Lower lobe of right lung (tissue), 2 donors: ENCODE measurements around the gene HSD11B1L. TPM values are rescaled to one million over a fixed set of nuclear protein-coding genes. Genes with fewer than 3 reads are reported as not detected.

Experiments
- ATAC-seq, 2 donors: fragments of 200-7000 bp; cut with Tn5 transposase; one replicate each; pipeline ENCODE4 v1.9.1; 2020 to 2022; ENCODE audit warnings: mild to moderate bottlenecking in 2 of 2, moderate library complexity in 2 of 2
- DNase-seq: peaks from one replicate; pipeline ENCODE4 v3.0.0-alpha.2; 2020
- H3K27ac ChIP-seq: fragments of 200-600 bp; one replicate; pipeline ENCODE4 v1.8.0; 2022
- H3K27me3 ChIP-seq: fragments of 200-600 bp; one replicate; pipeline ENCODE4 v1.8.0; 2022; ENCODE audit warnings: low read depth
- H3K36me3 ChIP-seq: fragments of 200-600 bp; one replicate; pipeline ENCODE4 v1.8.0; 2022; ENCODE audit warnings: mild to moderate bottlenecking
- H3K4me1 ChIP-seq: fragments of 200-600 bp; one replicate; pipeline ENCODE4 v1.8.0; 2022
- H3K4me3 ChIP-seq: fragments of 200-600 bp; one replicate; pipeline ENCODE4 v1.8.0; 2022; ENCODE audit warnings: mild to moderate bottlenecking
- H3K9me3 ChIP-seq: fragments of 200-600 bp; one replicate; pipeline ENCODE4 v1.8.0; 2022
- intact Hi-C: fragments of 100-400 bp; cut with DNase I; formaldehyde crosslinking; loops from one replicate; pipeline ENCODE4 v1.11.0; 2022
- total RNA-seq: library from RNA; stranded (reverse); fragmentation: NEBNext Ultra II Directional; extraction: Animal tissue kit (Norgen Biotek cat#: 25700); gene quantifications from one replicate; pipeline ENCODE4 v1.2.1, GENCODE V29; 2021
- TF ChIP-seq, protein P1 (sequence below): fragments of 200-600 bp; IDR thresholded peaks from one replicate; pipeline ENCODE4 v1.8.0; 2022; ENCODE audit warnings: antibody characterized with exemption, mild to moderate bottlenecking
- donor health status: DM: no; HTN: yes; CAD: no; lungs with severe emphysema.

Gene HSD11B1L
- total RNA-seq, 1 donor from 2014 or later: 8.6 TPM

DNA sequence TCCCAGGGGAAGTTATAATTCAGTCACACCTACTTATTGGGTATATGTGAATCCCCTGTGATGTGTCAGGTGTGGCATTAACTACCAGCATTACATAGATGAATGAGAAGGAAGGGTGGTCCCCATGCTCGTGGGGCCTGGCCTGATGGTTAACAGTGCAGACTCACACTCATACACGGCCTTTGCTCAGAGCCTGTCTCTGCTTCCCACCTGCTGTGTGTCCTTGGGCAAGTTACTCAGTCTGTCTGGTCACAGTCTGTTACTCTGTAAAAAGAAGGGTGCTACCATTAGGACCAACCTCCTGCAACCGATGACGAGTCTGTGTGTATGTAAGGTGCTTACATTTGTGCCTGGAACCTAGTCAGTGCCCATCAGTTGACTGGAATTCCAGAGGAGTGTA is 34.1 kb upstream of the HSD11B1L start:
- peak in 1 of 2 donors; percentile 9 for ATAC-seq

DNA sequence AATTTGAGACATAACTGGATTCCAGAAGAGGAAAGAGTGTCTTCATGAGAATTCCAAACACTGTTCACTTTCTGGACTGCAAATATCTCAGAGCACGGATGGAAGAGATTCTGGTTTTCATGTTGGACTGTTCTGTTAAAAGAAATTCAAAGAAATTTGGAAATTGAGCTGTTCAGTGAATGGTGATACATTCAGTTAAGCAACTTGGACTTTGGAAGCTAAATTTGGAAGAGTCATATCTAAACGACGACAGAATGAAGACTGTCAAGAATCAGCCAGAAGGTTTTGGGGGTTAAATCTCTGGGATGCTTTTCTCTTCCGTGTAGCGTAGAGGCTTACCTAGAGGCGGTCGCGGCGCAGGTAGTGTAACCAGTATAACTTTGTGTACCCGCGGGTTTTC is 32.4 kb upstream of the HSD11B1L start:
- Histone ChIP-seq H3K27me3 (no peaks in the 10 kb centered on the region), H3K4me1 (no peaks in the 10 kb centered on the region), H3K9me3 (no peaks in the 10 kb centered on the region), H3K27ac (no peak overlapping the region), H3K4me3 (no peak overlapping the region), H3K36me3 (peaks cover 92% of the 10 kb centered on the region)
- DNase-seq (no peak), ATAC-seq (no peak)
- TF ChIP-seq, protein P1, sequence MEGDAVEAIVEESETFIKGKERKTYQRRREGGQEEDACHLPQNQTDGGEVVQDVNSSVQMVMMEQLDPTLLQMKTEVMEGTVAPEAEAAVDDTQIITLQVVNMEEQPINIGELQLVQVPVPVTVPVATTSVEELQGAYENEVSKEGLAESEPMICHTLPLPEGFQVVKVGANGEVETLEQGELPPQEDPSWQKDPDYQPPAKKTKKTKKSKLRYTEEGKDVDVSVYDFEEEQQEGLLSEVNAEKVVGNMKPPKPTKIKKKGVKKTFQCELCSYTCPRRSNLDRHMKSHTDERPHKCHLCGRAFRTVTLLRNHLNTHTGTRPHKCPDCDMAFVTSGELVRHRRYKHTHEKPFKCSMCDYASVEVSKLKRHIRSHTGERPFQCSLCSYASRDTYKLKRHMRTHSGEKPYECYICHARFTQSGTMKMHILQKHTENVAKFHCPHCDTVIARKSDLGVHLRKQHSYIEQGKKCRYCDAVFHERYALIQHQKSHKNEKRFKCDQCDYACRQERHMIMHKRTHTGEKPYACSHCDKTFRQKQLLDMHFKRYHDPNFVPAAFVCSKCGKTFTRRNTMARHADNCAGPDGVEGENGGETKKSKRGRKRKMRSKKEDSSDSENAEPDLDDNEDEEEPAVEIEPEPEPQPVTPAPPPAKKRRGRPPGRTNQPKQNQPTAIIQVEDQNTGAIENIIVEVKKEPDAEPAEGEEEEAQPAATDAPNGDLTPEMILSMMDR: no peak
- intact Hi-C loops: no loop called here

More for the DNA sequence above, 34.1 kb upstream of the HSD11B1L start:
- Histone ChIP-seq H3K4me3 (no peak overlapping the region), H3K36me3 (peaks cover 92% of the 10 kb centered on the region), H3K4me1 (no peaks in the 10 kb centered on the region), H3K27ac (no peak overlapping the region), H3K9me3 (no peaks in the 10 kb centered on the region), H3K27me3 (no peaks in the 10 kb centered on the region)
- intact Hi-C loops: no loop called here
- no peak for DNase-seq
- TF ChIP-seq, protein P1: no peak

DNA sequence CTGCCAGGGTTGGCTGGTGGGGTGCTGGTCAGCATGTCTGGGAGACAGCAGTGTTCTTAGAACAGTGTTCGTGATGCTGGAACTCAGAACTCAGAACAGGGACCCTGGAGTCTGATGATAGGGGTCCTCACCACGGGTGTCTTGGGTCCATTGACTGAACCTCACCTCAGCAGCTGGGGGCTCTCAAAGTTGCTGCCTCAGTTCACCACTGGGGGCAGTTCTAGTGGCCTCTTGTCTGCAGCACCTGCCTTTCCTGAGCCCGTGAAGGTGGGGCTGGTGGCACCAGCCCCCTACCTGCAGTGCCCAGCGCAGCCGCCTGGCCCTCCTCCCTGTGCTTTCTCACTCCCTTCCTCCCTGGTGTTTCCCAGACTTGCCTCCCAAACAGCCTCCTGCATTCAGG is 29.5 kb upstream of the HSD11B1L start:
- peak; percentile 20 for DNase-seq

DNA sequence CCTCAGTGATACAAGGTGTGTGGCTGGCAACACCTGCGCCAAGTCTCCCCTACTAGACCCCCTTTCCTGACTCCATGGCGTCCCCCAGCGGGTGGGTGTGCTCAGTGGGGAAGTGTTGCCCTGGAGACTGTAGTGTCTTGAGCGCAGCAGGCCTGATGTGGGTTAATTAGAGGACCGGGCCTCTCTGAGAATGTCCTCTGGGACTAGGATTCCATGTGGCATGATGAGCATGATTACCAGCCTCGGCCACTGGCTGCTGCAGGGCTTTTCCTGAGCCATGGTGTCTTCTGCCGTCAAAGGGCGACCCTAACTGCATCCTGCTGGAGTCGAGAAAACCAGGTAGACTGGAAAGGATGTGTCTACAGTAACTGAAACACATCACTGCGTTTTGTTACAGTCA is 28.6 kb upstream of the HSD11B1L start:
- ATAC-seq: no peak

More for the DNA sequence above, 29.5 kb upstream of the HSD11B1L start:
- no peaks in the 10 kb centered on the region for H3K9me3 ChIP-seq
- ATAC-seq: no peak
- H3K4me1 ChIP-seq: no peaks in the 10 kb centered on the region
- no peak overlapping the region for H3K27ac ChIP-seq
- H3K27me3 ChIP-seq: no peaks in the 10 kb centered on the region
- intact Hi-C loops: no loop called here
- no peak overlapping the region for H3K4me3 ChIP-seq
- peaks cover 92% of the 10 kb centered on the region for H3K36me3 ChIP-seq
- TF ChIP-seq, protein P1: no peak

DNA sequence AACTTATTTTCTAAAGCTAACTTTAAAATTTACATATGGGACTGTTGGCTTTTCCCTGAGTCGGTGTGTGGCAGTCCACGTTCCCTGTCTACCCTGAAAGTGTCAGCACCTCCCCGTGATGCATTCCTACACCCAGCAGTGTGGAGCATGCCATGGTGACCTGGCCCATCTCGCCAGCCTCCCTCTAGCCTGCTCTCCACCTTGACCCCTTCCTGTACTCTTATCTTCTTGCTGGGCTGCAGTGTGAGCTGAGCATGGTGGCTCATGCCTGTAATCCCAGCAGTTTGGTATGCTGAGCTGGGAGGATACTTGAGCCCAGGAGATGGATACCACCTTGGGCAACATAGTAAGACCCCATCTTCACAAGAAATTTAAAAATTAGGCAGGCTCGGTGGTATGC is 25.9 kb upstream of the HSD11B1L start:
- no peaks in the 10 kb centered on the region for H3K9me3 ChIP-seq
- H3K4me3 ChIP-seq: no peak overlapping the region
- ATAC-seq (no peak), DNase-seq (peak; percentile 5)
- H3K27me3 ChIP-seq: no peaks in the 10 kb centered on the region
- no peaks in the 10 kb centered on the region for H3K4me1 ChIP-seq
- no peak overlapping the region for H3K27ac ChIP-seq
- TF ChIP-seq, protein P1: no peak
- H3K36me3 ChIP-seq: peaks cover 100% of the 10 kb centered on the region
- intact Hi-C loops: no loop called here

More for the DNA sequence above, 28.6 kb upstream of the HSD11B1L start:
- H3K27ac ChIP-seq: no peak overlapping the region
- H3K36me3 ChIP-seq: peaks cover 92% of the 10 kb centered on the region
- TF ChIP-seq, protein P1: no peak
- H3K9me3 ChIP-seq: no peaks in the 10 kb centered on the region
- no peaks in the 10 kb centered on the region for H3K27me3 ChIP-seq
- no peak overlapping the region for H3K4me3 ChIP-seq
- H3K4me1 ChIP-seq: no peaks in the 10 kb centered on the region
- intact Hi-C loops: no loop called here
- peak; percentile 10 for DNase-seq

DNA sequence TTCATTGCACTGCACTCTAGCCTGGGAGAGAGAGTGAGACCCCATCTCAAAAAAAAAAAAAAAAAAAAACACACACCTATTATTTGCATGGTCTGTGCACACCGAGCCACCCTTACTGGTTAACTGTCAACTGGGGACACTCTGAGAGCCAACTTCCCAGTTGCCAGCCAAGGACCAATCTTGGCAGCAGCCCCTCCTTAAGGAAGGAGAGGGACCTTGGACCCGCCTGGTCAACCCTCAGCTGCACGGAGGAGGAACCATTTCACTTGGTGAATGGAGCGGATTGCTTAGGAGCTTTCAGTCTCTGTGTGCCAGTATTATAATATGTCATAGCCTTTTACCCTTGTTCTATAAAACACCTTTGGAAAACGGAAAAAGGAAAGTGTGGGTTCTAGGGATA is 25.4 kb upstream of the HSD11B1L start:
- no peak for ATAC-seq
- Histone ChIP-seq H3K4me1 (no peaks in the 10 kb centered on the region), H3K27ac (no peak overlapping the region), H3K36me3 (peaks cover 100% of the 10 kb centered on the region), H3K9me3 (no peaks in the 10 kb centered on the region), H3K4me3 (no peak overlapping the region), H3K27me3 (no peaks in the 10 kb centered on the region)
- peak; percentile 12 for DNase-seq
- intact Hi-C loops: no loop called here
- TF ChIP-seq, protein P1: no peak
